GM21423 (cell line): ENCODE results near the gene EHMT2.
"Not testable (repeated sequence)": the region's sequence is repeated elsewhere in the genome, so short reads cannot be mapped to it uniquely, and the experiment has no call there.

ENCODE experiments used
- ATAC-seq: cut with Tn5 transposase; IDR thresholded peaks from one replicate; pipeline ENCODE4 v1.9.1; 2021; ENCODE audit warnings: mild to moderate bottlenecking, moderate library complexity; ENCODE audit not compliant: unreplicated experiment

The EHMT2 gene

GRCh38 chr6:31844507-31844906 is 53.0 kb downstream of the EHMT2 start:
- no peak for ATAC-seq

- ATAC-seq = no peak
Observed at GRCh38 chr6:31842053-31842452, 55.4 kb downstream of the EHMT2 start.

- ATAC-seq = not testable (repeated sequence)
Observed at GRCh38 chr6:31839779-31840126, 57.7 kb downstream of the EHMT2 start.

GRCh38 chr6:31838968-31839367 is 58.5 kb downstream of the EHMT2 start:
- no peak for ATAC-seq

- not testable (repeated sequence) for ATAC-seq
Observed at GRCh38 chr6:31838114-31838553, 59.4 kb downstream of the EHMT2 start.

- ATAC-seq = no peak
Observed at GRCh38 chr6:31837369-31838113, 60.0 kb downstream of the EHMT2 start.

GRCh38 chr6:31836474-31837368 is 60.8 kb downstream of the EHMT2 start:
- ATAC-seq = no peak

GRCh38 chr6:31836047-31836473 is 61.4 kb downstream of the EHMT2 start:
- no peak for ATAC-seq

- ATAC-seq = peak; percentile 33
Observed at GRCh38 chr6:31834367-31835250, 62.9 kb downstream of the EHMT2 start.

GRCh38 chr6:31831350-31832215 is 65.9 kb downstream of the EHMT2 start:
- ATAC-seq = no peak

- no peak for ATAC-seq
Observed at GRCh38 chr6:31830886-31831335, 66.6 kb downstream of the EHMT2 start.
